ENCODE results near the gene POLE.

The POLE gene

GRCh38 chr12:132665149-132665491 lies 22.0 kb downstream of the POLE start:
- no peak overlapping the region for H2AFZ ChIP-seq (ENCODE audit: low read depth, low read length)
- no peaks in the 10 kb centered on the region for H3K9me3 ChIP-seq (ENCODE audit: insufficient read depth, low read length)
- H3K4me1 ChIP-seq (ENCODE audit: low read length), result no peaks in the 10 kb centered on the region
- H3K36me3 ChIP-seq (replicated peaks; ENCODE audit: low read depth, low read length), result peaks cover 78% of the 10 kb centered on the region
- no peaks in the 10 kb centered on the region for H3K79me2 ChIP-seq (ENCODE audit: low read length)
- H3K4me3 ChIP-seq (ENCODE audit: low read length), result no peak overlapping the region
- H3K27me3 ChIP-seq (ENCODE audit: low read depth, low read length), result no peaks in the 10 kb centered on the region
- H4K20me1 ChIP-seq (ENCODE audit: insufficient read depth, low read length), result no peaks in the 10 kb centered on the region; the same call in 1 of the 2 replicates
- no peak overlapping the region for H3K4me2 ChIP-seq (ENCODE audit: low read length)
- no peak for TF ChIP-seq CTCF (IDR thresholded peaks at IDR 0.05; ENCODE audit: low read depth, low read length)
- TF ChIP-seq EZH2phosphoT487 (IDR thresholded peaks at IDR 0.05; ENCODE audit: low read depth), result no peak
- no peak overlapping the region for H3K27ac ChIP-seq (ENCODE audit: low read length)
- H3K9ac ChIP-seq (ENCODE audit: low read length), result no peak overlapping the region

- no peak overlapping the region for H3K4me2 ChIP-seq (ENCODE audit: low read length)
- peaks cover 79% of the 10 kb centered on the region for H3K36me3 ChIP-seq (replicated peaks; ENCODE audit: low read depth, low read length)
These were observed 22.7 kb downstream of the POLE start for GRCh38 chr12:132664206-132665148.

DNA sequence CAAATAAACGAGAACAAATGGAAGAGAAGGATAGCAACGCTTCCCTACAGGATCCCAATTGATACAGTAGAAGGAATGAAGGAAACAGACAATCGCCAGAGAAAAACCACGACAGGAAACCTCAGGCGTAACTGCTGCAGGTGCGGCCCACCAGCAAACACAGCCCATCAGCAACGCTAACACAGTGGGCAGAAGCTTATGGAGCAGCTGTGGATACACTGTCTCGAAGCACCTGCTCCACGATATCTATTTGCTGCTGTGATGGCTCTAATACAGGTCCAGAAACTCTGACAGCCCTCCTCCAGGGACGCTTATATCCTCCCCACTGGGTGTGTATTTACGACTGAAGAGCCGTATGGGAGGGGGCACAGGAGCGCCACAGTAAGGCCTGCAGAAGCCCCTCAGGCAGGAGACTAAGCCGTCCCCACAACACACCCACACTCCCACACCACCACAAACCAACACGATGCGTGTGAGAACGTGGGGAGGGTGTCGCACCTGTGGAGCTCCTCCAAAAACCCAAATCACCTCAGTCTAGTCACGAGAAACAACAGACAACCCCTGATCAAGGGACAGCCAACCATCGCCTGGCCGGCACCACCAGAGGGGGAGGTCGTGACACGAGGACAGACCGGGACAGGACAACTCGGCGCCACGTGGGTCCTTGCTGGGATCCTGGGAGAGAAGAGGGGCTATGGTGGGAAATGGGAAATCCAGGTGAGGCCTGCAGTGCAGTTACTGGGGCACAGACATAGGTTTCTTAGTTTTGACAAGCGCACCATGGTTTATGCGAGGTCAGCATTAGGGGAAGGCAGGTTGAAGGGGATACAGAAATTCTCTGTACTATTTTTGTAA lies 24.0 kb downstream of the POLE start:
- H3K27ac ChIP-seq (ENCODE audit: low read length), result no peak overlapping the region
- H3K27me3 ChIP-seq (ENCODE audit: low read depth, low read length), result no peaks in the 10 kb centered on the region
- H3K4me2 ChIP-seq (ENCODE audit: low read length), result no peak overlapping the region
- no peaks in the 10 kb centered on the region for H3K9me3 ChIP-seq (ENCODE audit: insufficient read depth, low read length)
- no peak overlapping the region for H2AFZ ChIP-seq (ENCODE audit: low read depth, low read length)
- H3K4me3 ChIP-seq (ENCODE audit: low read length), result no peak overlapping the region
- no peaks in the 10 kb centered on the region for H3K4me1 ChIP-seq (ENCODE audit: low read length)
- TF ChIP-seq CTCF (IDR thresholded peaks at IDR 0.05; ENCODE audit: low read depth, low read length) (no peak), EZH2phosphoT487 (IDR thresholded peaks at IDR 0.05; ENCODE audit: low read depth) (no peak)
- H3K36me3 ChIP-seq (replicated peaks; ENCODE audit: low read depth, low read length), result peaks cover 80% of the 10 kb centered on the region
- H3K79me2 ChIP-seq (ENCODE audit: low read length), result no peaks in the 10 kb centered on the region
- no peaks in the 10 kb centered on the region; the same call in 1 of the 2 replicates for H4K20me1 ChIP-seq (ENCODE audit: insufficient read depth, low read length)
- no peak overlapping the region for H3K9ac ChIP-seq (ENCODE audit: low read length)

More at GRCh38 chr12:132664206-132665148, 22.7 kb downstream of the POLE start:
- H2AFZ ChIP-seq (ENCODE audit: low read depth, low read length), result no peak overlapping the region
- no peak overlapping the region for H3K4me3 ChIP-seq (ENCODE audit: low read length)
- H3K79me2 ChIP-seq (ENCODE audit: low read length), result no peaks in the 10 kb centered on the region
- H3K27me3 ChIP-seq (ENCODE audit: low read depth, low read length), result no peaks in the 10 kb centered on the region
- H4K20me1 ChIP-seq (ENCODE audit: insufficient read depth, low read length), result no peaks in the 10 kb centered on the region; the same call in 1 of the 2 replicates
- no peaks in the 10 kb centered on the region for H3K4me1 ChIP-seq (ENCODE audit: low read length)
- no peaks in the 10 kb centered on the region for H3K9me3 ChIP-seq (ENCODE audit: insufficient read depth, low read length)
- no peak for TF ChIP-seq EZH2phosphoT487 (IDR thresholded peaks at IDR 0.05; ENCODE audit: low read depth)
- TF ChIP-seq CTCF (IDR thresholded peaks at IDR 0.05; ENCODE audit: low read depth, low read length), result no peak
- H3K9ac ChIP-seq (ENCODE audit: low read length), result no peak overlapping the region
- H3K27ac ChIP-seq (ENCODE audit: low read length), result no peak overlapping the region

GRCh38 chr12:132661972-132662371 lies 25.2 kb downstream of the POLE start:
- no peaks in the 10 kb centered on the region for H3K4me1 ChIP-seq (ENCODE audit: low read length)
- no peak overlapping the region for H3K27ac ChIP-seq (ENCODE audit: low read length)
- H4K20me1 ChIP-seq (ENCODE audit: insufficient read depth, low read length), result no peaks in the 10 kb centered on the region; the same call in 1 of the 2 replicates
- no peak for TF ChIP-seq CTCF (IDR thresholded peaks at IDR 0.05; ENCODE audit: low read depth, low read length)
- no peak for TF ChIP-seq EZH2phosphoT487 (IDR thresholded peaks at IDR 0.05; ENCODE audit: low read depth)
- H3K4me2 ChIP-seq (ENCODE audit: low read length), result no peak overlapping the region
- no peaks in the 10 kb centered on the region for H3K27me3 ChIP-seq (ENCODE audit: low read depth, low read length)
- no peak overlapping the region for H2AFZ ChIP-seq (ENCODE audit: low read depth, low read length)
- H3K79me2 ChIP-seq (ENCODE audit: low read length), result no peaks in the 10 kb centered on the region
- no peak overlapping the region for H3K4me3 ChIP-seq (ENCODE audit: low read length)
- H3K9ac ChIP-seq (ENCODE audit: low read length), result no peak overlapping the region
- peaks cover 85% of the 10 kb centered on the region for H3K36me3 ChIP-seq (replicated peaks; ENCODE audit: low read depth, low read length)
- H3K9me3 ChIP-seq (ENCODE audit: insufficient read depth, low read length), result no peaks in the 10 kb centered on the region
